Inflammatory macrophage treated with lipopolysaccharide for 1 hour (primary cell): ENCODE measurements around the gene ADIPOR2.
A peak's percentile ranks its signal among the peaks of the same experiment; 100 is the strongest.

Experiments
- DNase-seq, 2 donors: peaks; one replicate each; pipeline ENCODE4 v3.0.0-alpha.2; 2020 to 2022

Gene ADIPOR2

DNA sequence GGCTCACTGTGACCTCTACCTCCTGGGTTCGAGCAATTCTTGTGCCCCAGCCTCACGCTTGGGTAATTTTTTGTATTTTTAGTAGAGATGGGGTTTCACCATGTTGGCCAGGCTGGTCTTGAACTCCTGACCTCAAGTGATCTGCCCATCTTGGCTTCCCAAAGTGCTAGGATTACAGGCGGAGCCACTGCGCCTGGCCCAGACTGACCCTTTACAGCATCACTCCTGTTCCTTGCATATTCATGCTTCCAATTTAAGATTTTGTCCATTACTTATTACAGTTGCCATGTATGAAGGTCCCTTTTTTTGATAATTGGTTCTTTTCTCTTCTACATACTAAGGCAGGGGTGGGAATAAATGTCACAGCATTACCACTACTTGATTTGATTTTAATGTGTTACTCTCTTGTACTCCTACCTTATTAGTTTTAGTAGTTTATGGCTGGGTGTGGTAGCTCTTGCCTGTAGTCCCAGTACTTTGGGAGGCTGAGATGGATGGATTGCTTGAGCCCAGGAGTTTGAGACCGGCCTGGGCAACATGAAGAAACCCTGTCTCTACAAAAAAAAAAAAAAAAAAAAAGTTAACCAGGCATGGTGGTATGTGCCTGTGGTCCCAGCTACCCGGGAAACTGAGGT, 46.9 kb downstream of the ADIPOR2 start:
- no peak for DNase-seq

- DNase-seq, result no peak
These were observed 47.6 kb downstream of the ADIPOR2 start for GRCh38 chr12:1738446-1738845.

DNA sequence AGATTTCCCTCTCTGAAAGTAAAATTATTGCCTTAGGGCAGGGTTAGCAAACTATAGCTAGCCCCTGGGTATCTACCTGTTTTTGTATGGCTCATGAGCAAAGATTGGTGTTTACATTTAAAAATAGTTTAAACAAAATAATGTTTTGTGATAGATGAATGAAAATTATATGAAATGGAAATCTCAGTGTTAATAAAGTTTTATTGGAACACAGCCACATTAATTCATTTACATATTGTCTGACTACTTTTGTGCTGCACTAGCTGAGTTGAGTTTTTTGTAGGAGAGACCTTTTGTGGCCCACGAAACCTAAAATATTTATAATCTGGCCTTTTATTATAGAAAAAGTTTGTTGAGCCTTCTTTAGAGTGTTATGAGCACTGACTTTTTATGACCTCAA, 48.5 kb downstream of the ADIPOR2 start:
- DNase-seq, result no peak

DNA sequence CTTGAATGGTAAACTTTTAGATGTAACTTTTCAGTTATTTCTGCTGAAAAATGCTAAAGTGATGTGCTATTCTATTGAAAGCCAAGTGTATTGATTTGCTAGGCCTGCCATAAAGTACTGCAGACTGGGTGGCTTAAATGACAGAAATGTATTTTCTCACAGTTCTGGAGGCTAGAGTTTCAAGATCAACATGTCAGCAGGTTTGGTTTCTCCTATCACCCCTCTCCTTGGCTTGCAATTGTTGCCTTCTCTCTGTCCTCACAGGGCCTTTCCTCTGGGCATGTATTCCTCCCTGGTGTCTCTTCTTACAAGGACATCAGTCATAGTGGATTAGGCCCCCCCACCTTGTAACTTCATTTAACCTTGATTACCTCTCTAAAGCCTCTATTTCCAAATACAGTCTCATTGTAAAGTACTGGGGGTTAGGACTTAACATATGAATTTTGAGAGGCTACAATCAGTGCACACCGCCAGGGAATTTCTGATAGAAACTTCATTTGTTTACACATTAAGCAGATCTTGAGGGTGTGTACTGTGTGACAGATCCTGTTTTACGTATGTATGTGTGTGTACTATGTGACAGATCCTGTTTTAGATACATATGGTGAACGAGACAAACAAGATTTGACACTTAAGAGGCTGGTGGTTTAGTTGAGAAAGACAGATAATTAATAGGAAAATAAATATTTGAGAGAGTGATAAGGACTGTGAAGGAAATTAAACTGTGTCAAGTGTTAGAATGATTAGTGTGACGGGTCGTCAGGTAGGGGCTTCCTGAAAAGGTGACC, 49.5 kb downstream of the ADIPOR2 start:
- DNase-seq, result no peak

GRCh38 chr12:1741154-1741949, 50.5 kb downstream of the ADIPOR2 start:
- DNase-seq, result no peak

DNA sequence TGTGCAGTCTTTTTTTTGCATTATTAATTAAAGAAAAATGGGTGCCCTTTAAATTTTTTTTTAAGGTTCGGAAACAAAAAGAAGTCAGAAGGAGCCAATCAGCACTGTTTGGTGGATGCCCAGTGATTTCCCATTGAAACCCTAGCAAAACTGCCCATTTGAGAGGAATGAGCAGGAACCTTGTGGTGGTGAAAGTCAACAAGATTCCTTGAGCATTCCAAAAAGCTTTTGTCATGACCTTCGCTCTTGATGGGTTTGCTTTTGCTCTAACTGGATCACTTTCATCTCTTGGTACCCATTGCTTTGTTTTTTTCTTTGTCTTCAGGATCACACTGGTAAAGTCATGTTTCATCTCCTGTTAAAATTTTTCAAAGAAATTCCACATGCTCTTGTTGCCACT, 54.1 kb downstream of the ADIPOR2 start:
- DNase-seq, result no peak

- no peak for DNase-seq
These were observed 56.7 kb downstream of the ADIPOR2 start for GRCh38 chr12:1747609-1748008.

GRCh38 chr12:1749019-1749418, 58.1 kb downstream of the ADIPOR2 start:
- DNase-seq, result no peak

- DNase-seq, result no peak
These were observed 59.4 kb downstream of the ADIPOR2 start for GRCh38 chr12:1750300-1750699.

GRCh38 chr12:1758376-1758775, 67.5 kb downstream of the ADIPOR2 start:
- DNase-seq, result no peak

GRCh38 chr12:1758887-1759286, 68.0 kb downstream of the ADIPOR2 start:
- no peak for DNase-seq

- no peak for DNase-seq
These were observed 69.9 kb downstream of the ADIPOR2 start for GRCh38 chr12:1760566-1761382.

GRCh38 chr12:1761857-1762256, 71.0 kb downstream of the ADIPOR2 start:
- DNase-seq, result no peak

DNA sequence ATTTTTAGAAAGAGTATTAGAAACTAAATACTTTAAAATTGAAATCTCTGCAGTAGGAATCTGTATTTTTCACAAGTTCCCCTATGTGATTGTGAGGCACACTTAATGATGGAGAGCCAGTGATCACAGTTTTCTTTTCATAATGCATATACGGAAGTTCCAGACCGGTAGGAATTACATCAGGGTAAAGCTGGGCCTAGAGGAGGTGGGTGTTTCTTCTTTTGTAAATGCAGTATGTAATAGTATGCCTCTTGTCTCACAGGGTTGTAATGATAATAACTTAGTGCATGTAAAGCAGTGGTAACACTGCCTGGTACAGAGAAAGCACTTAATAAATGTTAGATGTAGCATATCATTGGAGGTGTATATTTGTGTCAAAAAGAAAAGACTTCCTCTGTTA, 72.3 kb downstream of the ADIPOR2 start:
- DNase-seq, result peak; percentile 75 to 86

GRCh38 chr12:1766110-1766509, 75.2 kb downstream of the ADIPOR2 start:
- no peak for DNase-seq

GRCh38 chr12:1767407-1768090, 76.7 kb downstream of the ADIPOR2 start:
- DNase-seq, result no peak

DNA sequence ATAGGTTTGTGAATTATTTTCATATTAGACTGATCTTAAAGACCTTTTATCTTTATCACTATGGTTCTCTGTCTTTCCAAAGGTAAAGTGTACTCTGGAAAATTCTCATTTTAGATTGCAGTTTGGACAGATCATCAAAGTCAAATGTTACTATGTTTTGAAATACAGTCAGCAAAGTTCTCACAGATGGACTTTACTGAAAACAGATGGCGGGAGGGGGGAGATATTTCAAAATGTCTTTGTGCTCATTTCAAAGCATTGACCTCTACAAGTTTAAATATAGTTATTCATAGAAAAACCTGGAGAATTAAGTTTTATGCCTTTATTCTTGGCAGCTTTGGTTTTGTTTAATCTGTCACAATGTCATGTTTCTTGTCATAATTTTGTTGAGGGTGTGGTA, 77.7 kb downstream of the ADIPOR2 start:
- no peak for DNase-seq

DNA sequence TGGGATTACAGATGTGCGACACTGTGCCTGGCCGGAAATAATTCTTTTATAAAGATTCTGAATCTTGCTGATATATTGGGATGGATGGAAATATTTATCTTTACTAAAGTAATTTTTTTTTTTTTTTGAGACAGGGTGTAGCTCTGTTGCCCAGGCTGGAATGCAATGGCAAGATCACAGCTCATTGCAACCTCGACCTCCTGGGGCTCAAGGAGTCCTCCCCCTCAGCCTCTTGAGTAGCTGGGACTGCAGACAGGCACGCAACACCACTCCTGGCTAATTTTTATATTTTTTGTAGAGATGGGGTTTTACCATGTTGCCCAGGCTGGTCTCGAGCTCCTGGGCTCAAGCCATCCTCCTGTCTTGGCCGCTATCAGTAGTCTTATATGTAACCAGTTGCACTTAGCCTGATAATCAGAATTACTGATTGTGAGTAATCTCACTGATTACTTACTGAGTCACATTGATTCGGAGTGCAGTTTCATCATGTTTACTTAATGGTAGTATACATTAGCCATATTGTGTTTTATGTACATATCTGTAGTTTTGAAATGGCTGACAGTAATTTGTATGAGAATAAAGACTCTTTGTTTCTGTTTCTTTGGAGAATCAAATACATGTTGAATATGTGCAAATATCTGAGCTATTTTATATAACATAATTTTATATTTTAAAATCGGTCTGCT, 79.1 kb downstream of the ADIPOR2 start:
- DNase-seq, result no peak

DNA sequence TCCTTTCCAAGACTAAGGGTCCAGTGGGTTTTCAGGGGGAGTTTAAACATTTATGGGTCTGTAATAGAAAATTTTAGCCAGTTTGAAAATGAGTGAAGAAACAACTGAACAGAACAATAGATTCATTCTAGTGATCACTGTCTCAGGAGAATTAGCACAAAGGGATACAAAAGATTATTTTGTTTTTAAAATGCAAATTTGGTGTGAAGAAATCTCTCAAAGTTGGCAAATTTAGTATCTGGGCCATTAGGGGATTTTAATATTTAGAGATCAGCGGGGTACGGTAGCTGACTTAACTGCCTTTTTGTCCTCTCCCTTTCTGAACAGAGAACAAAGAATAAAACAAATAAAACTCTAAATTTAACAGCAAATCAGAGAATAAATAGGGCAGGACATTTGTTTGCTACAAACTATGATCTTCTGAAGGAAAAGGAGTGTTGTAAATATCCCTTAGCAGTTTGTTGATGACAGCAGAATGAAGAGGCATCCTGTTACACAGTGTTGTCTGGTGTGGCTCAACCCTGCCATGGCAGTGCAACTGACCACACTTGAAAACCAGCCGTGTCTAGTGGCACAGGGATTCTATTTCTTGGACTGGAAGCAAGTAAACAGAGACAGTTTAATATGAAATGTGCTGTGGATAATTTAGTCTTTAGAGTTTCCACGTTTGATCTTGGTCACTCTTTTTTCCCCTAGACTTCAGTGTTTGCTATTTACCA, 83.2 kb downstream of the ADIPOR2 start:
- DNase-seq, result no peak

DNA sequence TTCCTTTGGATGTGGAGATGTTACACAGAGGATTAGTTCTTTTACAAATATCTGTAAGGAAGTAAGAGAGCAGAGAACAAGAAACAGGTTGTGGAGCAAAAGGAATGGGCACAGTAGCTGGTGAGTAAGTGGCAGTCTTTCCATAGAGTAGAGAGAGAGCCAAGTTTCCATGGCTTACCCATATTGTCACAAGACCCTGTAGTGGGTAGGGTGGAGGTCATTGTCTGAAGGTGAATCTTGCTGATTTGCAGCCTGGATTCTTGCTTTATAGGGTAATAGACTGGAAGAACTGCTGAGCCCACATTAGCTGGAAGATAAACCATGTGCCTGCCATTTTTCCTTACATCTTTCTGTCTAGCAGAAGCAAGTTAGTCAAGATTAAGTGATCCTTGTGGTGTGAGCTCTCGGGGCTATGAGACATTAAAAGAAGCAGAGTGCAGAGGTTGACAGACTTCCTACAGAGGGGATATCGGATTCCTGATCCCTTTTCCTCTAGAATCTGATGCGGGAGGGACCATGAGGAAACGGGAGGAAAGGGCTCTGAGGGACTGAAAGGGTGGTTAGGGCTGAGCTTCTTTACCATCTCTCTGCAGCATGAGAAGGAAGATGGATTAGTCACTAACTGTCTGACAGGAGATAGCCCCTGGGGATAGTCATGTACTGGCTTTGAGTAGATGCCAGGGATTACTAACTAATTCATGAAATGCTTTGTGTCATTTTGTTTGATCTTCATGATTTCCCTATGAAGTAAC, 85.5 kb downstream of the ADIPOR2 start:
- no peak for DNase-seq
